Osteoblast (primary cell): Measurements from ENCODE around the gene DBP. TPM values are rescaled to one million over a fixed set of nuclear protein-coding genes. Genes with fewer than 3 reads are reported as not detected.

ENCODE experiments used
- DNase-seq: peaks from one replicate; pipeline ENCODE4 v3.0.0; 2011; ENCODE audit warnings: low spot score, mixed read lengths; ENCODE audit not compliant: insufficient read length; ENCODE audit errors: missing footprints
- H2AFZ ChIP-seq: 2 replicates; pipeline ENCODE4 v1.6.0; 2011; ENCODE audit warnings: mild to moderate bottlenecking, low read length
- H3K27ac ChIP-seq: 2 replicates; pipeline ENCODE4 v1.5.1; 2011; ENCODE audit warnings: mild to moderate bottlenecking, low read depth, low read length, moderate library complexity
- H3K27me3 ChIP-seq: 2 replicates; pipeline ENCODE4 v1.6.0; 2012; ENCODE audit warnings: mild to moderate bottlenecking, control low read depth, inconsistent platforms, low read length, moderate library complexity; ENCODE audit not compliant: insufficient read depth
- H3K36me3 ChIP-seq: 2 replicates; pipeline ENCODE4 v1.5.1; 2011; ENCODE audit warnings: mild to moderate bottlenecking, low read length, control low read depth, moderate library complexity; ENCODE audit not compliant: insufficient read depth
- H3K4me1 ChIP-seq: 2 replicates; pipeline ENCODE4 v1.5.1; 2011; ENCODE audit warnings: mild to moderate bottlenecking, low read length, control low read depth, moderate library complexity; ENCODE audit not compliant: insufficient read depth
- H3K4me2 ChIP-seq: 2 replicates; pipeline ENCODE4 v1.6.0; 2011; ENCODE audit warnings: mild to moderate bottlenecking, low read length; ENCODE audit not compliant: insufficient read depth
- H3K4me3 ChIP-seq: fragments of 200-600 bp; sonication (generic); 3 replicates; pipeline ENCODE4 v1.5.1; 2012; ENCODE audit warnings: mild to moderate bottlenecking, low read length, inconsistent platforms; ENCODE audit not compliant: insufficient read depth
- H3K79me2 ChIP-seq: 2 replicates; pipeline ENCODE4 v1.6.0; 2012; ENCODE audit warnings: mild to moderate bottlenecking, low read length, control low read depth, inconsistent platforms; ENCODE audit not compliant: insufficient read depth
- H3K9me3 ChIP-seq: 2 replicates; pipeline ENCODE4 v1.5.1; 2011; ENCODE audit warnings: low read depth, low read length, control low read depth
- H4K20me1 ChIP-seq: 2 replicates; pipeline ENCODE4 v1.6.0; 2012; ENCODE audit warnings: mild to moderate bottlenecking, low read length, control low read depth; ENCODE audit not compliant: insufficient read depth
- CTCF ChIP-seq: IDR thresholded peaks from 2 replicates; pipeline ENCODE4 v1.5.1; 2011; ENCODE audit warnings: mild to moderate bottlenecking, low read depth, low read length, moderate library complexity; ENCODE audit errors: extremely low read depth
- total RNA-seq: library from RNA; depleted of rRNA; stranded (reverse); fragments of >200 nt; gene quantifications from 2 replicates; pipeline ENCODE4 v1.2.3, GENCODE V29; 2012

The DBP gene
- total RNA-seq, 1 donor: 14.5 TPM

DNA sequence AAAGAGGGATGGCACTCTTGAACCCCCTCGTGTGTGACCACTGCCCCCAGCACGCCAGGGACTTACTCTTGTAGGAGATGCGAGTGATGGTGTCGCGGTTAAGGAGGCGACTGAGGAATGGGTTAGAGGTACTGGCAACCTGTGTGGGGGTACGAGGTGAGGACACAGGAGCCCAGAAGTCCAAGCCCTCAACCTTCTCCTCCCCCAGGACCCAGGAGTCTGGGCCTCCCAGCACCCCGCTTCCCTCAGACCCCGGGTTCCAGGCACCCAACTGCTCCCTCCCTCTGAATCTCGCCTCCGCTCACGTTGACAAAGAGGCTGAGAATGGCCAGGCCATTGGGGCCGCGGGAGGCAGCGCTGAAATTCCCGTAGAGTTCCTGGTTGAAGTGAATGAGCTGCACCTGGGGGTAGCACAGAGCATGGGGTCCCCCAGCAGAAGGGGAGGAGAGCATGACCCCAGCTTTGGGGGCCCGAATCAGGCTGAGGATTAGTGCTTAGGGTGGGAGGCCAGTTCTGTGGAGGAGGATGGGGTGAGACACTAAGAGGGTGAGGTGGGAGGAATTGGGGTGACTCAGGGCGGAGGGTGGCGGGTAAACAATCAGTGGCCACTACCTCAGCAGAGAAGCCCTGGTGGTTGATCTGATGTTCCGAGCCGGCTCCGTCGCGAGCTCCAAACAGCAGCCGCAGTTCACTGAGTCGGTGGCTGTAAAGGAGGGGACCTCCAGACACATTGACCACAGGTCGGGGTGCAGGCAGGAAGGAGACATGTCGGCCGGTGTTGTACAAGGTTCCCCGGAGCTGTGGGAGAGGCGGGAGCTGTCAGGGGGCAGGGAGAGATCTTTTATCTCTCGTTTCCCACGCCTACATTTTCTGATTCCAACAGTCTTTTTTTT is 2.5 kb upstream of the DBP start:
- no peak overlapping the region for H3K4me2 ChIP-seq
- no peak overlapping the region for H2AFZ ChIP-seq
- no peak overlapping the region for H3K4me3 ChIP-seq
- no peak for TF ChIP-seq CTCF
- H3K27ac ChIP-seq: no peak overlapping the region
- no peaks in the 10 kb centered on the region for H3K9me3 ChIP-seq
- no peaks in the 10 kb centered on the region for H3K36me3 ChIP-seq
- peaks cover 5% of the 10 kb centered on the region for H3K27me3 ChIP-seq
- no peaks in the 10 kb centered on the region for H4K20me1 ChIP-seq
- DNase-seq: peak; percentile 77
- H3K4me1 ChIP-seq: peaks cover 31% of the 10 kb centered on the region
- no peaks in the 10 kb centered on the region for H3K79me2 ChIP-seq

- Histone ChIP-seq H4K20me1 (no peaks in the 10 kb centered on the region), H2AFZ (peak overlapping the region; percentile 90), H3K9me3 (no peaks in the 10 kb centered on the region), H3K27me3 (peaks cover 5% of the 10 kb centered on the region), H3K79me2 (no peaks in the 10 kb centered on the region), H3K4me2 (peak overlapping the region; percentile 73), H3K4me3 (no peak overlapping the region), H3K27ac (no peak overlapping the region), H3K4me1 (peaks cover 37% of the 10 kb centered on the region), H3K36me3 (no peaks in the 10 kb centered on the region)
- no peak for TF ChIP-seq CTCF
- peak; percentile 78 for DNase-seq
These were observed 1.7 kb upstream of the DBP start for GRCh38 chr19:48638831-48639381.

- DNase-seq: peak; percentile 99
- H3K4me2 ChIP-seq: peak overlapping the region; percentile 73
- peak overlapping the region; percentile 70 for H3K4me3 ChIP-seq
- TF ChIP-seq CTCF: no peak
- H3K9me3 ChIP-seq: no peaks in the 10 kb centered on the region
- peaks cover 5% of the 10 kb centered on the region for H3K27me3 ChIP-seq
- H3K36me3 ChIP-seq: no peaks in the 10 kb centered on the region
- H2AFZ ChIP-seq: peak overlapping the region; percentile 90
- no peaks in the 10 kb centered on the region for H4K20me1 ChIP-seq
- no peaks in the 10 kb centered on the region for H3K79me2 ChIP-seq
- H3K27ac ChIP-seq: peak overlapping the region; percentile 47
- H3K4me1 ChIP-seq: peaks cover 45% of the 10 kb centered on the region
These were observed 1.0 kb upstream of the DBP start for GRCh38 chr19:48637948-48638830.
